Forelimb muscle (tissue), 1 donor: ENCODE measurements around the gene SLAMF9. TPM values are rescaled to one million over a fixed set of nuclear protein-coding genes. Genes with fewer than 3 reads are reported as not detected.

Experiments used
- DNase-seq: peaks from one replicate; pipeline ENCODE4 v3.0.0-alpha.2; 2013; ENCODE audit warnings: low read depth
- polyA plus RNA-seq: library from polyadenylated mRNA; unstranded; fragments of 120-200 nt; gene quantifications from one replicate; pipeline ENCODE4 v1.2.1, GENCODE V29; 2013; ENCODE audit not compliant: insufficient read length

The SLAMF9 gene
- polyA plus RNA-seq, 1 donor, result not detected

- no peak for DNase-seq
Observed at GRCh38 chr1:159977364-159978106, 23.5 kb upstream of the SLAMF9 start.

GRCh38 chr1:159974350-159974965 is 20.4 kb upstream of the SLAMF9 start:
- DNase-seq, result no peak

DNA sequence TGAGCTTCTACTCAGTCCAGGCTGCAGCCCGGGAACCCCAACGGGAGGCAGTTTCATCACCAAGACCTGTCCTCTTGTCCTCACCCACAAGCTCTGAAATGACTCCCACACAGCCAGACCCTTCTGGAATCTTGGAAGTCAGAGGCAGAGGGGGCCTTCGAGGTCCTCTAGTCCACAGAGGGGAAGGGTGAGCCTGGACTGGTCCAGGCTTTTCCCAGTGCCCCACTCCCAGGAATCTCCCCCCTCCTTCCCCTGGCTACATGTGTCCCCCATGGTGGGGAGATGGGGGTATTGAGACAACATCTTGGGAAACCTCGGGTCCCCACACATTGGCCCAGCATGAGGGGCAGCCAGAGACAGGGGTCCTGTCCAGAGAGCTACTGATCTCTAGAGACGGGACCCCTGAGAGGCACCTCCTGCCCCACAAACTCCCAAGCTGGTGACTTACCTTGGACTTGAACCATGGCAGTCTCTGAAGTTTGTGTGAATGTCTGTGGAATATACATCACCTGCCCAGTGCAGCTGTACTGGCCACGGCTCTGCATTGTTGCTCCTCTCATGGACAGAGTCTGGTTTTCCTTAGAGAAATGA is 19.4 kb upstream of the SLAMF9 start:
- no peak for DNase-seq

DNA sequence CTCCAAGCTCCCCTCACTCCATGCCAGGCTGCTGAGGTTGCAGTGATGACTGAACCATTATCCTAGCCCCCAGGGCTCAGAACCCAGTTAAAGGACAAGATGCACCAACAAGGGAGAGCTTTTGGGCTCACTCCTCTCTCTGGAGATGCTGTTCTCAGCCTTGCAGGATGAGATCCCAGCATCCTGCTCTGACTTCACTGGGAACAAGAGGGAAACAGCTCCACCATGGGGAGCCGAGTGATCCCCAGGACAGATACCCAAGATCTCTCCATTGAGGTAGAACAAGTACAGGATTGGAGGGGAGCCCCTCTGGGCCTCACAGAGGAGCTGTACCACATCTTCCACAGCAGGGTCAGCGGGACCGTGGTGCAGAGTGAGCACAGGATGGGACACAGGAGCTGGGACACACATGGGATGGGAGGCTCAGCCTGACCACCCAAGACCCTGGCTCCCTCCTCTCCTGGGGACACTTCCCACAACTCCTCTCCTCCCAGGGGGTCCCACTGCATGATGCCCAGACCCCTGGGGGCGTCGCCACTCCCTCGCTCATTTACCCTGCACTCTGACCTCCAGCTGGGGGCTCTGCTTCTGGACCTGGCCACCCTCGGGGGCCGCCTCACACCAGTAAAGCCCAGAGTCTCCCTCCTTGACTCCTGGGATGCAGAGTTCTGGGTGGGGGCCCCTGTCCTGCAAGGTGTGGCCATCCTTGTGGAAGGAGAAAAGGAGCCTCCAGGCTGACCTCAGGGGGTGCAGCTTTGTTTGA is 18.6 kb upstream of the SLAMF9 start:
- no peak for DNase-seq

DNA sequence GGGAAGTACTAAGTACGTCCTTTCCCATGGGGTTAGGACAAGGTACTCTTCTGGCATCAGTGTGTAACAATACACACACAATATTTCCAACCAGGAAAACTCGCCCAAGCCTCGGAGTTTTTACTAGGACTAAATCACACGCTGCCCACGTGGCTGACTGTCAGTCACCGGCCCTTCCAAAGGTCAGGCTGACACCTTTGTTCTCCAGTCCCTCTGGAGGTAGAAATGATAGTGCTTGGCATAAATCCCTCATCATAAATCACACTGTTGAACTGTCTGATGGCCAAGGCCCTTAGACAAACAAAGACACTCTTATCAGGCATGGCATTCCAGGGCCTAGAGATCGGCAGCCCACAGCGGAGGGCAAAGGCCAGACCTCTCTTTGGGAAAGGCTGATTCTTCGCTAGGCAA is 16.9 kb upstream of the SLAMF9 start:
- DNase-seq, result no peak

DNA sequence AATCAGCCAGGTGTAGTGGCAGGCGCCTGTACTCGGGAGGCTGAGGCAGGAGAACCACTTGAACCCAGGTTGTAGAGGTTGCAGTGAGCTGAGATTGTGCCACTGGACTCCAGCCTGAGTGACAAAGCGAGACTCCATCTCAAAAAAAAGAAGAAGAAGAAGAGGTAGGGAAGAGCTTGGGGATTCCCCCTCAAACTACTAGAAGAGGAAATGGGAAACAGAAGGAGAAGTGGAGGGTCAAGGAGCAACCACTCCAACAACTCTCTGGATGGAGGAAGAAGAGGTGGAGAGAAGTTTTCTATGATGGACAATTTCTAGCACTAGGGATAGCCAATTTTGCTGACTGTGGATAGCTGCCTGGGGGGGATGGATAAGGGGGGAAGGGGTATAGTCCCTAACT is 14.9 kb upstream of the SLAMF9 start:
- DNase-seq, result no peak

GRCh38 chr1:159965263-159965662 is 11.2 kb upstream of the SLAMF9 start:
- no peak for DNase-seq

- DNase-seq, result no peak
Observed at GRCh38 chr1:159964144-159964543, 10.1 kb upstream of the SLAMF9 start.

DNA sequence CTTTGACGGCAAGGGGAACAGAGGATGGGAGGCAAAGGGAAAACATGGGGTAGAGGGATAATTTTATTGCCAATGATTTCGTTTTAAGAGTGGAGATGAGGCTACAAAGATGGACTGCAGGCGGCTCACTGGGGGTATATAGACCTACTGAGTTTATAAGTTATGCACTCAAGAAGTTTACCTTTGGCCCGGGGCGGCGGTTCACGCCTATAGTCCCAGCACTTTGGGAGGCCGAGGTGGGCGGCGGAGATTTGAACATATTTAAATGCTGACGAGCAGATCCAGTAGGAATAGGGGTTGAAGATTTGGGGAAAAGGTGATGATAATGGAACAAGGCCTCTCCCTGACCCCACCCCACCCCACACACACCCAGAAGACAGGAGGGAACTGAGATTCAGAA is 8.1 kb upstream of the SLAMF9 start:
- DNase-seq, result no peak

GRCh38 chr1:159961636-159962035 is 7.6 kb upstream of the SLAMF9 start:
- DNase-seq, result no peak

- peak; percentile 76 for DNase-seq
Observed at GRCh38 chr1:159960721-159961381, 6.8 kb upstream of the SLAMF9 start.

DNA sequence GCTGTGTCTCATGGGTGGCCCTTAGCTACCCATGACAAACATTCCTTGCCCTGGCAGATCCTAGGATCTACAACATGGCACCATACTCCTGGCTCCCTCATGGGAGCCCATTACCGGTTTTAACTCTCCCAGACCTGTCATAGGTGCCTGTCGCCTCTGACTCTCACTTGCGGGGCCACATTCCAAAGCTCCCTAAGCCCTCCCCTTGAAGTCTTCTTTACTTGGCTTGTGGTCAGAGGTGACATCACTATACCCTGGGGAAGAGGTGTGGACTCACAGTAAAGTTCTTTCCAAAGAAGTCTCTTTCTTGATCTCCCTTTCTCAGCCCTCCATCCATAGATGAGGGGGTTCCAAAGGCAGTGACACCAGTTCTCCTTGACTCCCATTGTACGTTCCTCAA is 5.4 kb upstream of the SLAMF9 start:
- no peak for DNase-seq

DNA sequence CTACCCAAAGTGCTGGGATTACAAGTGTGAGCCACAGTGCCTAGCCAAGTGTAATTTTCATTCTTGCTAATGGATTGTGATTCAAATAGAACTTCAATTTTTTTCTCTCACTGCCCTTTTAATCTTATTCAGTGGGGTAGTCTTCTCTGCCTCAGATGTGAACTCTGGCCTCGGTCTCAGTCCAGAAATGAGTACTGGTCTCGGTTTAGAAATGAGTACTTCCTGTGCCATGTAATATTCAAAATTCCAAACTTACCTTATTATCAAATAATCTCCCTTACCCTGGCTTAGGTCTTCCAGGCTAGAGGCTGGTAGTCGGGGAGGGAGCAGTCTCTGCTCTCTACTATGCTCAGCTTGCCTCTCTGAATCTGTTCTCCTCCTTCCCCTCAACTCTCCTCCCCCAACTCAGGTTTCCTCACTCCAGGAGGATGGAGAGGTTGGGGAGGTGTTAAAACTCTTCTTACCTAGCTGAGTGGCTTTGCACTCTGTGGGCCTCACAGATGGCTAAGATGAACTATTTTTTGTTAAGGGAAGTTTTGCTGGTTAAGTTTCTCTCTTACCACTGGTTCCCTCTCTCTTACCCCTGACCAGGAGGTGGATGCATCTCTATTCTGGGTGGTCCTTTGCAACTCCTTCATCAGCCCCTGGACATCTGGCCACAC is 4.8 kb upstream of the SLAMF9 start:
- no peak for DNase-seq

DNA sequence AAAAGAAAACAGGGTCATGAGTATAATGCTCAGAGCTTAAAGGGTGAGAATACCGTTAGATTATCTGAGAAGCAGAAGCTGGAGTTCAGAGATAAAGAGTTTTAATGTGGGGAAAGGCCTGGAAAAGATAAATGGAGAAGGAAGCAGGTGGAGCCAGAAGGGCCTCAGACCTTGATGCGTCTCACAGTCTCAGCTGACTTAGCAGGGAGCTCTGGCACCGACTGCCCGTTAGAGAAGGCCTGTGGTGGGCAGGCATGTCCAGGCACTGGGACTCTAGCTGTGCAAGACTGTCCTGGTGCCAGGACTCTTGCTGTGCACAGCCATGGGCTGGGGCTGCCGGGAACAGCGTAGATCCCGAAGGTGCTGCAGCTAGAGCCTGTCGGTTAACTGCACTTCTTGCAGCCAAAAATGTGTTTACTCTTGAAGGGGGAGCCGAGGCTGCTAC is 3.8 kb upstream of the SLAMF9 start:
- no peak for DNase-seq

DNA sequence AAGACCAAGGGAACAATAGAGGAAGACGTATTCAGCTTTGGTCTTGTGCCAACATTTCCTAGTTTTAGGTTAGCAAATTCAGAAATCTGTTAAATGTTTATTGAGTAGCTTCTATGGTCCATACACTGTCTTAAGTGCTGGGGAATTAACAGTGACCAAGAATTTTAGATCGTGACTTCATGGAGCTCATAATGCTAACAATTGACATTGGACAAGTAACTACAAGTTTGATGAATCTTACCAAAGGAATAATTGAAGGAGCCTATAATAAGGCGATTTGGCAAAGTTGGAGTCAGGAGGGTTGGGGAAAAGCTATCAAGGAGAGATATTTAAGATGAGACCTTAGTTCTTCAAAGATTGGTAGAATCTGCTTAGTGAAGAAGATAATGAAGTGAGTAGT is 1.4 kb upstream of the SLAMF9 start:
- no peak for DNase-seq

DNA sequence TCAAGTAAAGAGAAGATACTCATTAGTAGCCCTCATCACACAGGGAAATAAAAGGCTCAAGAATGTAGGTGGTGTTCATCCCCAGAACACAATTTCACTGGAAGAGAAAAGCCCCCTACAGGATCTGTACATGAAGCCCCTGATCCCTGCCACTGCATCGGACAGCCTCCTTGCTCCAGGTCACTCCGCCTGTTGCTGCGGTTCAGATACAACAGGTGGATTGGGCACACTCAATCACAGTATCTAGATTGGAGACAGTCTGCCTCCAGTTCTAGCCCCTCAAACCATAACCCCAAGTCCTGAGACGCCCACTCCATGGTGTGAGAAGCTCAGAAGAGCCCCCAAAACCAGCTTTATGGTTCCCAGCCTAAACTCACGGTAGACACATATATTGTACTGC is 1.1 kb downstream of the SLAMF9 start:
- DNase-seq, result no peak

DNA sequence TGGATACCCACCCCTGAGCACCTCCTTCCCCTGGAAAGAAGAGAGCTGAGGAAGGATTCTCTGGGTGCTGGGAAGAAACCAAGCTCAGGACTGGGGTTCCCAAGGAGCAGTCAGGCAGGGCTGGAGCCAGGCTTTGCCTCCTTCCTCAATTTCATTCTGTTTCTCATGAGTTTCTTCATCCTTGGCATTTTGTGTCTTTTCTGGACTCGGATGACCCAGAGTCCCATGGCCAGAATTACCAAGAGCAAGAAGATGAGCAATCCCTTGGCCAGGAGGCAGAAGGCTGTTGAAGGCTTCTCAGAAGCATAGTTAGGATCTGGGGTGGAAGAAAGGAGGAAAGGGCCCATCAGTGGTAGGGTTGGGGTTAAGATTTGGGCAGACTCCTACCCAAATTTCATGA is 2.5 kb downstream of the SLAMF9 start:
- DNase-seq, result no peak

- no peak for DNase-seq
Observed at GRCh38 chr1:159951016-159951415, 3.0 kb downstream of the SLAMF9 start.

DNA sequence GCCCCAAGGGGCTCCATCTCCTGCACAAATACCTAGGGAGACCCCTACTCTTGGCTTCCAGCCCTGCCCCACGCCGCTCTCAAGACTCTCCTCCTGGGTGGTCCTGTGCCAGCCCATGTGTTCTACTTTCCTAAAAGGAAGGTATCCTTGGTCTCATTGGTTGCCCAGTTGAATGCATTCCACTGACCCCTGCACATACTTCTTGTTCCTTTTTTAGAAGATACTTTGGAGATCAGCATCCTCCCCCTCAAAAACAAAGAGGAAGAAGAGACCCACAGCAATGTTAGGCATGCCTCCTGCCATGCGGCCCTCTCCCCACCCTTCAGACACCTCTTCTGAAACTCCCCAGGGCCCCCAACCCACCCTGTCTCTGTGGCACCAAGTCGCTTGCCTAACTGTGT is 4.1 kb downstream of the SLAMF9 start:
- DNase-seq, result no peak

DNA sequence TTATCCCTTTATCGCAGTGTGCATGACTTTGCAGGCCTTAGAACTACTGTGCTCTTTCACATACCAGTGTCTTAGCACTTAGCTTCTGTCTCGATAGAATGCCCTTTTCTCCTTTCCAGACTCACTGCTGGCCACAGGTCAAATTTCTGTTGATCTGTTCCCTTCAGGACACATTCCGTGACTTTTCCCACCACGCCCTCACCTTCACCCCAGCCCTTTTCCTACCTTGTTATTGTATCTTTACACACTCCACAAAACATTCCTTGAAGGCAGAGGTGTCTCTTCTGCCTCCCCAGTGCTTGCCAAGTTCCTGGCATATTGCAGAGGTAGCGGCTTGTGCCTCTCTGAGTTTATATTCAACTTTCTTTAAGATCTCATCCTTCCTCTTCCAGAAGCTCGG is 4.9 kb downstream of the SLAMF9 start:
- DNase-seq, result no peak

DNA sequence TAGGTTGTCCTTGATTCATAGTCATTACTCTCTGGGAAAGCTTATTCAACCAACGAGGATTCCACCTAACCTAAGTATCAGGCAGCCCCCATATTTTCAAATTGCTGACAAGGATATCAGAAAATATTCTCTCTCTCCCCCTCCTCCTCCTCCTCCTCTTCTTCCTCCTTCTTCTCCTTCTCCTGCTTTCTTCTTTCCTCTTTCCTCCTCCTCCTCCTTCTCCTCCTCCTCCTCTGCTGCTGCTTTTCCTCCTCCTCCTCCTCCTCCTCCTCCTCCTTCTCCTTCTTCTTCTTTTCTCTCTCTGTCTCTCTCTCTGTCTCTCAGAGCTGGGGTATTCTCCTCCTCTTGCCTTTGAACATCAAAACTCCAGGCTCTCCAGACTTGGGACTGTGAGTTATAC is 6.1 kb downstream of the SLAMF9 start:
- no peak for DNase-seq
